GM18502 (cell line): ENCODE results near the gene ATXN1.
"Not testable (repeated sequence)": the region's sequence is repeated elsewhere in the genome, so short reads cannot be mapped to it uniquely, and the experiment has no call there.

Experiments used
- ATAC-seq: cut with Tn5 transposase; IDR thresholded peaks from one replicate; pipeline ENCODE4 v1.9.1; 2021; ENCODE audit warnings: mild to moderate bottlenecking; ENCODE audit not compliant: unreplicated experiment, poor library complexity

The ATXN1 gene

GRCh38 chr6:16282370-16282769, 478.9 kb downstream of the ATXN1 start:
- ATAC-seq = no peak

GRCh38 chr6:16279243-16279642, 482.0 kb downstream of the ATXN1 start:
- ATAC-seq = no peak

- ATAC-seq = no peak
Measured at GRCh38 chr6:16278750-16279149, 482.5 kb downstream of the ATXN1 start.

- ATAC-seq = no peak
Measured at GRCh38 chr6:16278048-16278724, 483.1 kb downstream of the ATXN1 start.

GRCh38 chr6:16277101-16277981, 483.9 kb downstream of the ATXN1 start:
- no peak for ATAC-seq

GRCh38 chr6:16274885-16275589, 486.2 kb downstream of the ATXN1 start:
- ATAC-seq = no peak

GRCh38 chr6:16274483-16274882, 486.8 kb downstream of the ATXN1 start:
- no peak for ATAC-seq

GRCh38 chr6:16273256-16273655, 488.0 kb downstream of the ATXN1 start:
- no peak for ATAC-seq

- ATAC-seq = no peak
Measured at GRCh38 chr6:16272201-16272600, 489.1 kb downstream of the ATXN1 start.

GRCh38 chr6:16271428-16271827, 489.8 kb downstream of the ATXN1 start:
- no peak for ATAC-seq

GRCh38 chr6:16270178-16270794, 491.0 kb downstream of the ATXN1 start:
- no peak for ATAC-seq

- ATAC-seq = not testable (repeated sequence)
Measured at GRCh38 chr6:16269442-16270070, 491.7 kb downstream of the ATXN1 start.

- ATAC-seq = no peak
Measured at GRCh38 chr6:16267428-16268263, 493.6 kb downstream of the ATXN1 start.

GRCh38 chr6:16265351-16266341, 495.6 kb downstream of the ATXN1 start:
- no peak for ATAC-seq

- no peak for ATAC-seq
Measured at GRCh38 chr6:16264785-16265184, 496.5 kb downstream of the ATXN1 start.

- not testable (repeated sequence) for ATAC-seq
Measured at GRCh38 chr6:16263464-16264099, 497.7 kb downstream of the ATXN1 start.

- not testable (repeated sequence) for ATAC-seq
Measured at GRCh38 chr6:16262773-16263172, 498.5 kb downstream of the ATXN1 start.

- ATAC-seq = not testable (repeated sequence)
Measured at GRCh38 chr6:16260602-16261001, 500.7 kb downstream of the ATXN1 start.
